Endodermal cell (in vitro differentiated cells): ENCODE data around the gene PGM5. TPM values are rescaled to one million over a fixed set of nuclear protein-coding genes. Genes with fewer than 3 reads are reported as not detected.
A peak's percentile ranks its signal among the peaks of the same experiment; 100 is the strongest.

Experiments used
- DNase-seq: peaks from one replicate; pipeline ENCODE4 v3.0.0-alpha.2; 2017
- H3K27ac ChIP-seq: 2 replicates; pipeline ENCODE4 v1.5.1; 2013; ENCODE audit warnings: mild to moderate bottlenecking, low read depth, low read length, moderate library complexity
- H3K27me3 ChIP-seq: 2 replicates; pipeline ENCODE4 v1.6.1; 2013; ENCODE audit warnings: mild to moderate bottlenecking, low read length, moderate library complexity; ENCODE audit not compliant: insufficient read depth, control insufficient read depth, poor library complexity, severe bottlenecking
- H3K36me3 ChIP-seq: 2 replicates; pipeline ENCODE4 v1.7.0; 2013; ENCODE audit warnings: mild to moderate bottlenecking, low read length, moderate library complexity; ENCODE audit not compliant: control insufficient read depth, insufficient read depth
- H3K4me1 ChIP-seq: one replicate; pipeline ENCODE4 v1.7.0; 2013; ENCODE audit warnings: low read length; ENCODE audit not compliant: control insufficient read depth, insufficient read depth
- H3K4me3 ChIP-seq: 2 replicates; pipeline ENCODE4 v1.5.1; 2013; ENCODE audit warnings: mild to moderate bottlenecking, low read length, moderate library complexity
- H3K9ac ChIP-seq: 2 replicates; pipeline ENCODE4 v1.6.1; 2013; ENCODE audit warnings: mild to moderate bottlenecking, low read length, moderate library complexity; ENCODE audit not compliant: poor library complexity, severe bottlenecking; ENCODE audit errors: extremely low read depth
- H3K9me3 ChIP-seq: 2 replicates; pipeline ENCODE4 v1.6.1; 2013; ENCODE audit warnings: mild to moderate bottlenecking, low read length, moderate library complexity; ENCODE audit not compliant: control insufficient read depth
- H3K27ac Mint-ChIP-seq: 2 replicates; pipeline ENCODE4 v1.8.0; 2020; ENCODE audit warnings: mixed read lengths
- H3K27me3 Mint-ChIP-seq: 2 replicates; pipeline ENCODE4 v1.8.0; 2021; ENCODE audit warnings: mild to moderate bottlenecking, mixed read lengths; ENCODE audit not compliant: insufficient read depth
- H3K36me3 Mint-ChIP-seq: 2 replicates; pipeline ENCODE4 v1.8.0; 2020; ENCODE audit warnings: low read depth, mixed read lengths
- H3K4me1 Mint-ChIP-seq: 2 replicates; pipeline ENCODE4 v1.8.0; 2020; ENCODE audit warnings: mixed read lengths
- H3K4me3 Mint-ChIP-seq: 2 replicates; pipeline ENCODE4 v1.8.0; 2020; ENCODE audit warnings: mild to moderate bottlenecking, moderate library complexity, mixed read lengths
- H3K9me3 Mint-ChIP-seq: 2 replicates; pipeline ENCODE4 v1.8.0; 2020; ENCODE audit warnings: mild to moderate bottlenecking, mixed read lengths
- WGBS, 2 experiments: methylation state at CpG; one replicate each; pipeline versions ENCODE4 v1.1.5 to v1.1.7; 2013; ENCODE audit warnings: missing lambda C conversion rate in 2 of 2, mixed read lengths in 1 of 2; ENCODE audit not compliant: insufficient coverage in 1 of 2, insufficient read length in 1 of 2; 5-methylcytosine and 5-hydroxymethylcytosine counted together
- total RNA-seq, 2 donors: library from RNA; stranded (reverse); fragmentation: NEBNext Ultra II Directional in 1 of 2; extraction: Animal tissue kit (Norgen Biotek cat#: 25700) in 1 of 2; gene quantifications; 2 replicates in 1 of 2; 3 replicates in 1 of 2; pipeline ENCODE4 v1.2.1, GENCODE V29; 2021
- TF ChIP-seq, protein P1 (sequence below): fragments of 200-600 bp; sonication (generic); conservative IDR thresholded peaks from 2 replicates; pipeline ENCODE4 v1.5.0; 2021; ENCODE audit warnings: antibody characterized with exemption, mild to moderate bottlenecking

The PGM5 gene
- total RNA-seq, 2 donors from 2014 or later: 0.33 to 0.64 TPM

DNA sequence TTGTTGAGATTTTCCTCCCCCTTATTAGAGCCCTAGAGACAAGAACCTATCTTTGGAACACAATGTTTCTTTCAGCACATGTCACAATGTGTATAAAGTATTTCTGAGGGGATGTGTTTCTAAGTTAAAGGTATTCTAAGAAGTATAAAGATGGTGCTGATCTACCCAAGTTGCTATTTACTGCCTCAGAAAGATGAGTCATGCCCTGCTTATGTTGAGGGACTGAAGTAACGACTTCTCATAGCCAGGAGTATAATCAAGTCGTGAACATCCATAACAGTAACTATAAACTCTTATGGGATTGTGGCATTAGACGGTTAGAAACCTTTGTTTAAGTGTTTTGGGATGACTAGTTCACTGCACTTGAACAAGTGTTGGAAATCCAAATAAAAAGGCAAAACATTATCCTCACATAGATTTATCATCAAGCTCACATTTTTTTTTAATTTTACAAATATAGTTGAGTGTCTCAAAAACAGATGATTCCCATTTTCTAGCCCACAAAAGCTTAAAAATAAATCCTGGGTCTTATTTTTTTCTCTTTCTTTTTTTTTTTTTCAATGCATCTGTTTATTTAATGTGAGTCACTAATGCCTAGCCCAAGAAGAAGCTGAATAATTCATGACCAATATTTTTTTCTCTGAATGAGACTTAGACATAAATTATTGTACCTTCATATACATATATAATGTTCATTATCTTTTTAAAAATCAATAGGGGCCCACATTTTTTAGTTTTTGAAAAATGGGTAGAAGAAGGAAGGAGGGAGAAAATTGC is 196.5 kb downstream of the PGM5 start:
- Mint-ChIP-seq H3K36me3 (no peaks in the 10 kb centered on the region), H3K4me3 (no peak overlapping the region), H3K27me3 (peaks cover 44% of the 10 kb centered on the region), H3K27ac (no peak overlapping the region), H3K4me1 (no peaks in the 10 kb centered on the region), H3K9me3 (no peaks in the 10 kb centered on the region)
- 82% methylated on average over 3 of the region's 3 CpGs; no CpG with 5 or more reads in 1 of the 2 experiments for WGBS, 2 experiments
- Histone ChIP-seq H3K27me3 (peaks cover 21% of the 10 kb centered on the region), H3K9me3 (no peaks in the 10 kb centered on the region), H3K27ac (no peak overlapping the region), H3K4me1 (no peaks in the 10 kb centered on the region), H3K36me3 (no peaks in the 10 kb centered on the region), H3K4me3 (no peak overlapping the region), H3K9ac (no peak overlapping the region)
- DNase-seq: no peak
- TF ChIP-seq, protein P1, sequence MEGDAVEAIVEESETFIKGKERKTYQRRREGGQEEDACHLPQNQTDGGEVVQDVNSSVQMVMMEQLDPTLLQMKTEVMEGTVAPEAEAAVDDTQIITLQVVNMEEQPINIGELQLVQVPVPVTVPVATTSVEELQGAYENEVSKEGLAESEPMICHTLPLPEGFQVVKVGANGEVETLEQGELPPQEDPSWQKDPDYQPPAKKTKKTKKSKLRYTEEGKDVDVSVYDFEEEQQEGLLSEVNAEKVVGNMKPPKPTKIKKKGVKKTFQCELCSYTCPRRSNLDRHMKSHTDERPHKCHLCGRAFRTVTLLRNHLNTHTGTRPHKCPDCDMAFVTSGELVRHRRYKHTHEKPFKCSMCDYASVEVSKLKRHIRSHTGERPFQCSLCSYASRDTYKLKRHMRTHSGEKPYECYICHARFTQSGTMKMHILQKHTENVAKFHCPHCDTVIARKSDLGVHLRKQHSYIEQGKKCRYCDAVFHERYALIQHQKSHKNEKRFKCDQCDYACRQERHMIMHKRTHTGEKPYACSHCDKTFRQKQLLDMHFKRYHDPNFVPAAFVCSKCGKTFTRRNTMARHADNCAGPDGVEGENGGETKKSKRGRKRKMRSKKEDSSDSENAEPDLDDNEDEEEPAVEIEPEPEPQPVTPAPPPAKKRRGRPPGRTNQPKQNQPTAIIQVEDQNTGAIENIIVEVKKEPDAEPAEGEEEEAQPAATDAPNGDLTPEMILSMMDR: no peak

DNA sequence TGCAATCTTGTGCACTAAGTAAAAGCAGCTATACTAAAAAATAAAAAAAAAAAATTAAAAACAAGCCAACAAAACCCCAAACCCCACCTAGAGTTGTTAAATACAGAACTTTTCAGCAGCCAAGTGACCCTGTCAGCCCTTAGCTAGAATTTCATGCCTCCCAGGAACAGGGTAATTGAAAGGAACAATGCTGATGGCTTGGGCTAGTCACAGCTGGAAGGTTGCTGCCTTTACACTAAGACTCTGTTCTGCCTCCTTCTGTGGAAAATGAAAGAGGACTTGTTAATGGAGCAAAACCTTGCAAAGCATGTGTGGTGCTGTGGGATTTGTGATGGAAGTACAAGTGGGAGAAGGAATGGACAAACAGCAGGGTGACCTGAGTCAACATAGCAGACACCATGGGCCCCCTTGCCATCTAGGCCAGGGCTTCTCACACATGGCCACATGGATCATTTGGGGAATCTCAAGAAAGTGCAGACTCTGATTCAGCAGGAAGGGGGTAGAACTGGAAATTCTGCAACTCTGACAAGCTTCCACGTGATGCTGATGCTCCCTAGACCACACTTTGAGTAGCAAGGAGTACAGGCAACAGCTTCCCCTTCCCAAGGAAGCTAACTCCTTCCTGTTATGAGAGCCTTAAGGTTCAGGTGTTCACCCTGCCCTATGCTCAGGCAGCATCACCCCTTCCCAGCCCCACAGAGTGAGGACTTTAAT is 199.2 kb downstream of the PGM5 start:
- Mint-ChIP-seq H3K36me3 (no peaks in the 10 kb centered on the region), H3K4me3 (no peak overlapping the region), H3K27me3 (peaks cover 60% of the 10 kb centered on the region), H3K4me1 (peaks cover 2% of the 10 kb centered on the region), H3K27ac (no peak overlapping the region), H3K9me3 (no peaks in the 10 kb centered on the region)
- no peaks in the 10 kb centered on the region for H3K9me3 ChIP-seq
- H3K9ac ChIP-seq: no peak overlapping the region
- H3K4me1 ChIP-seq: no peaks in the 10 kb centered on the region
- TF ChIP-seq, protein P1: no peak
- no peak overlapping the region for H3K4me3 ChIP-seq
- no peaks in the 10 kb centered on the region for H3K36me3 ChIP-seq
- WGBS, 2 experiments: 52 to 67% methylated on average over 1 of the region's 1 CpG
- peak overlapping the region; percentile 45 for H3K27ac ChIP-seq
- peaks cover 21% of the 10 kb centered on the region for H3K27me3 ChIP-seq
- DNase-seq: no peak

DNA sequence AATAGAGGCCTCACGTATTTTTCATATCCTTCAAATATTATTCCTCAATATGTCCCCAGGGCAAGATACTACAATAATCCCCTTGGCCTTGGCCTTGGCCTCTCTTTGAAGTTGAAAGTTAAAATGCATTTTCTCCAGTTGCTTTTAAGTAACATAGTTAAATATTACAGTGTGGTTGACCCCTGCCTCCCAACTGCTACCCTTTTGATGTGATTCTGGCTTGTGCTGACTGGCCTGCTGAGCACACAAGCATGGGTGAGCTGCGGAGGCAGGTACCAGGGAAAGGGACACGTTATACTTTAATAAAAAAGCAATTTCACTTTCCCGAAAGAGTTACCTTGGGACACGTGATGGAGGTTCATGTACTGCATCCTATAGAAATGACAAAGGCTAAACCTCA is 202.1 kb downstream of the PGM5 start:
- H3K4me3 ChIP-seq: no peak overlapping the region
- no peak overlapping the region for H3K27ac ChIP-seq
- Mint-ChIP-seq H3K27ac (no peak overlapping the region), H3K27me3 (peaks cover 77% of the 10 kb centered on the region), H3K36me3 (no peaks in the 10 kb centered on the region), H3K4me3 (no peak overlapping the region), H3K4me1 (peaks cover 13% of the 10 kb centered on the region), H3K9me3 (no peaks in the 10 kb centered on the region)
- no peaks in the 10 kb centered on the region for H3K36me3 ChIP-seq
- no peaks in the 10 kb centered on the region for H3K4me1 ChIP-seq
- no peak for DNase-seq
- WGBS, 2 experiments: 92 to 93% methylated on average over 4 to 5 of the region's 5 CpGs
- TF ChIP-seq, protein P1: no peak
- peaks cover 21% of the 10 kb centered on the region for H3K27me3 ChIP-seq
- H3K9me3 ChIP-seq: no peaks in the 10 kb centered on the region
- H3K9ac ChIP-seq: no peak overlapping the region
